Loucy (cell line): ENCODE data around the gene RAD23A.

Experiments
- EZH2phosphoT487 ChIP-seq: fragments of 200-600 bp; IDR thresholded peaks from 2 replicates; pipeline ENCODE4 v1.6.1; 2018; ENCODE audit warnings: antibody characterized with exemption, mild to moderate bottlenecking, moderate library complexity, borderline replicate concordance
- TF ChIP-seq, protein P1 (sequence below): fragments of 200-600 bp; sonication (generic); conservative IDR thresholded peaks from 2 replicates; pipeline ENCODE4 v1.5.1; 2014; ENCODE audit warnings: mild to moderate bottlenecking, antibody characterized with exemption, low read length

DNA sequence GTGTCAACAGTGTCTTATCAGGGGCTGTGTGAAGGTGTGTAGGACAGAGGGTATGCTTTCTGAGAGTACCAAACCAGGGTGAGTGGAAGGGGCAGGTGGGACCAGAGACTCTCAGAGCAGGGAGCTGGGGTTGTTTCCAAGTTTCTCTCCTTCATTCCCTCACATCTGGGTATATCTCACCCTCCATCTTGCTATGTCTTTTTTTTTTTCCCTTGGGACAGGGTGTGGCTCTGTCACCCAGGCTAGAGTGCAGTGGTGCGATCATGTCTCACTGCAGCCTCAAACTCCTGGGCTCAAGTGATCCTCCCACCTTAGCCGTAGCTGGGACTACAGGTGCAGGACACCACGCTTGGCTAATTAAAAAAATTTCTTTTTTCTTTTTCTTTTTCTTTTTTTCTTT lies 34.3 kb downstream of the RAD23A start:
- TF ChIP-seq, protein P1, sequence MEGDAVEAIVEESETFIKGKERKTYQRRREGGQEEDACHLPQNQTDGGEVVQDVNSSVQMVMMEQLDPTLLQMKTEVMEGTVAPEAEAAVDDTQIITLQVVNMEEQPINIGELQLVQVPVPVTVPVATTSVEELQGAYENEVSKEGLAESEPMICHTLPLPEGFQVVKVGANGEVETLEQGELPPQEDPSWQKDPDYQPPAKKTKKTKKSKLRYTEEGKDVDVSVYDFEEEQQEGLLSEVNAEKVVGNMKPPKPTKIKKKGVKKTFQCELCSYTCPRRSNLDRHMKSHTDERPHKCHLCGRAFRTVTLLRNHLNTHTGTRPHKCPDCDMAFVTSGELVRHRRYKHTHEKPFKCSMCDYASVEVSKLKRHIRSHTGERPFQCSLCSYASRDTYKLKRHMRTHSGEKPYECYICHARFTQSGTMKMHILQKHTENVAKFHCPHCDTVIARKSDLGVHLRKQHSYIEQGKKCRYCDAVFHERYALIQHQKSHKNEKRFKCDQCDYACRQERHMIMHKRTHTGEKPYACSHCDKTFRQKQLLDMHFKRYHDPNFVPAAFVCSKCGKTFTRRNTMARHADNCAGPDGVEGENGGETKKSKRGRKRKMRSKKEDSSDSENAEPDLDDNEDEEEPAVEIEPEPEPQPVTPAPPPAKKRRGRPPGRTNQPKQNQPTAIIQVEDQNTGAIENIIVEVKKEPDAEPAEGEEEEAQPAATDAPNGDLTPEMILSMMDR = no peak
- no peak for TF ChIP-seq EZH2phosphoT487
